Measurements from ENCODE around the gene MT1A. TPM values are rescaled to one million over a fixed set of nuclear protein-coding genes. Genes with fewer than 3 reads are reported as not detected.
"Not testable (repeated sequence)": the region's sequence is repeated elsewhere in the genome, so short reads cannot be mapped to it uniquely, and the experiment has no call there.

MT1A gene
- total RNA-seq, 3 donors from 2014 or later, result 97.8 to 672 (median 130) TPM

DNA sequence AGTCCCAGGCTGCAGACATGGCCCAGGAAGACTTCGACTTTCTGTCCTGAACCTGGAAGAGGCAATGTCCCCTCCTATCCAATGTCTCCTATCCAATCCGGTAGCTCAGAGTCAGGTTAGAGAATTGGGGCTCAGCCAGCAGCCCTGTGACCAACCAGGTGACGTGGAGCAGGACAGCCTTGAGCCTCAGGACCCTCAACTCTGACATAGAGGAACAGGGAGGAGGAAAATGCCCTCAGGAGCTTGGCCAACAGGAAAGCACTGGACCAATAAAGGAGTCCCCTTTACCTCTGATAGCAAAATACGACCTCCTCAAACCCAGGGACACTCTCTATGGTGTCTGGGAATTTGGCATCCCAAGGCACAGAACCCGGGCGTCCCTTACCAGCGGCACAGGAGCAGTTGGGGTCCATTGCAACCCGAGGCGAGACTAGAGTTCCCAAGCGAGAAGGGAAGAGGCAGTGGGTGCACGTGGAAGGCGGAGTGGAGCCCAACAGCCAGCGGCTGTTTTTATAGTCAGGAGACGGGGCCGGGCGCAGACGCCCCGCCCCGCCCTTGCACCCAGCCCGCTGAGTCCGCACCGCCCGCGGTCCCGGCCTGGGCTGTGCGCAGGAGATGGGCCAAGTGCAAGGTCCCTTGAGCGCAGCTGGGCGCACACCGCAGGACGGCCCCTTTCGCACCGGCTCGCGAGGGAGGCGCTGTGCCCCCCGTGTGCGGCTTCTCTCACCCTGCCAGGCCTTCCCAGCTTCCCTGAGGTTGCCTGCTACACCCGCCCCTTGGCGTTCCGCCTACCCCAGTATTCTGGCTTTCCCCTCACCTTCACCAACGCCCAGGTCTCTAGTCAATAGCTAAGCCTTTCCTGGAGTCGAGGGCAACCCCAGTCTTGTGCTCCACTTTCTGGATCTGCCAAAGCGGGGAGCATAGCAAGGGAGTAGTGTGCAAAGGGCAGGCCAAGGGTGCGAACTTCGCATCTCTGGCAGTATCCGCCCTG is 29.4 kb downstream of the MT1A start, which contains the start of gene MT1G:
Gene MT1G (minus strand): TSS at position 485 of the 991 bp plus-strand sequence. CDS start 72 bp downstream, at position 413.
- no peaks in the 10 kb centered on the region for H3K9me3 ChIP-seq
- H3K4me3 ChIP-seq, result peak within 1 kb of the TSS in 2 of 3 donors; percentile 40 to 58
- TF ChIP-seq POLR2A (IDR thresholded peaks at IDR 0.05), result no peak
- TF ChIP-seq POLR2AphosphoS5 (IDR thresholded peaks at IDR 0.05), result peak in 2 of 3 donors; percentile 13 to 23
- peak in 1 of 2 donors; percentile 64 for DNase-seq (ENCODE audit: low spot score in 2 of 2)
- peaks cover 1 to 21% of the 10 kb centered on the region in 2 donors for H3K27me3 ChIP-seq
- H3K4me1 ChIP-seq, result no peaks in the 10 kb centered on the region
- intact Hi-C loops (cut with DNase I; ENCODE audit: low total_unique reads), result loop anchor here (10.0 kb wide), 1 partner anchor 1923 kb away; no protein-coding TSS in a partner anchor
- H3K36me3 ChIP-seq, result no peaks in the 10 kb centered on the region
- H3K27ac ChIP-seq, result peak within 1 kb of the TSS in 1 of 2 donors; percentile 48

DNA sequence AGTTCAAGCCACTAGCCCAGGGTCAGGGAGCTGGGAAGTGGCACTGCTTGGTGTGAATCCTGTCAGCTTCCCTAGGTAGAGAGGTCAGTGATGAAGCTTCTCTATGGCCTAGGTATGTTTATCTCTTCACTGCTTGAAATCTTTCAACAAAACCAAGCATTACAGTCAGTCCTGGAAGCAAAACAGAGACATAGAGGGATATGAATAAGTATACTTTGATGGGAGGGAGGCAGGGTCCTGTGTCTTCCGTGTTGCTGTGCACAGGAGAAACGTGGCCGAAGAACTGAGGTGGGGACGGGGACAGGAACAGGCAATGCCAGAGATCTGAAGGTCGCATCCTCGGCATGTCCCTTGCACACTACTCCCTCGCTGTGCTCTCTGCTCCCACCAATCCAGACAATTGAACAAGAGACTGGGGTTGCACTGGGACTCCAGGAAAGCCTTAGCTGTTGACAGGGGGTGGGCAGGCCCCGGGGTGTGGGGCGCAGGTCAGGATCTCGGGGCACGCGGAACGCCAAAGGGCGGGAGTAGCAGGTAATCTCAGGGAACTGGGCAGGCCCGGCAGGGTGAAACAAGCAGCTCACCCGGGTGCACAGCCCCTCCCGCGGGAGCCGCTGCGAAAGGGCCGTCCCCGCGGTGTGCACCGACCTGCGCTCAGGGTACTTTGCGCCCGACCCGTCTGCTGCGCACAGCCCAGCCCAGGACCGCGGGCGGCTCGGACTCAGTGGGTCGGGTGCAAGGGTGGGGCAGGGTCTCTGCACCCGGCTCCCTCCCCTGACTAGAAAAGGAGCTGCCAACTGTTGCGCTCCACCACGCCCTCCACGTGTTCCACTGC is 30.8 kb downstream of the MT1A start, which contains the start of gene MT1H:
Gene MT1H (plus strand): TSS at position 810 of the 835 bp plus-strand sequence. CDS start 71 bp downstream, outside the sequence.
- Histone ChIP-seq H3K9me3 (no peaks in the 10 kb centered on the region), H3K27me3 (peaks cover 0 to 18% of the 10 kb centered on the region in 2 donors), H3K27ac (no peak within 1 kb of the TSS), H3K4me3 (no peak within 1 kb of the TSS), H3K36me3 (no peaks in the 10 kb centered on the region), H3K4me1 (no peaks in the 10 kb centered on the region)
- no peak for TF ChIP-seq POLR2A (IDR thresholded peaks at IDR 0.05)
- TF ChIP-seq, protein P1, sequence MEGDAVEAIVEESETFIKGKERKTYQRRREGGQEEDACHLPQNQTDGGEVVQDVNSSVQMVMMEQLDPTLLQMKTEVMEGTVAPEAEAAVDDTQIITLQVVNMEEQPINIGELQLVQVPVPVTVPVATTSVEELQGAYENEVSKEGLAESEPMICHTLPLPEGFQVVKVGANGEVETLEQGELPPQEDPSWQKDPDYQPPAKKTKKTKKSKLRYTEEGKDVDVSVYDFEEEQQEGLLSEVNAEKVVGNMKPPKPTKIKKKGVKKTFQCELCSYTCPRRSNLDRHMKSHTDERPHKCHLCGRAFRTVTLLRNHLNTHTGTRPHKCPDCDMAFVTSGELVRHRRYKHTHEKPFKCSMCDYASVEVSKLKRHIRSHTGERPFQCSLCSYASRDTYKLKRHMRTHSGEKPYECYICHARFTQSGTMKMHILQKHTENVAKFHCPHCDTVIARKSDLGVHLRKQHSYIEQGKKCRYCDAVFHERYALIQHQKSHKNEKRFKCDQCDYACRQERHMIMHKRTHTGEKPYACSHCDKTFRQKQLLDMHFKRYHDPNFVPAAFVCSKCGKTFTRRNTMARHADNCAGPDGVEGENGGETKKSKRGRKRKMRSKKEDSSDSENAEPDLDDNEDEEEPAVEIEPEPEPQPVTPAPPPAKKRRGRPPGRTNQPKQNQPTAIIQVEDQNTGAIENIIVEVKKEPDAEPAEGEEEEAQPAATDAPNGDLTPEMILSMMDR (IDR thresholded peaks at IDR 0.05), result no peak
- no peak for TF ChIP-seq POLR2AphosphoS5 (IDR thresholded peaks at IDR 0.05)
- intact Hi-C loops (cut with DNase I; ENCODE audit: low total_unique reads), result loop anchor here (10.0 kb wide), 1 partner anchor 1924 kb away; no protein-coding TSS in a partner anchor
- no peak for DNase-seq (ENCODE audit: low spot score in 2 of 2)

DNA sequence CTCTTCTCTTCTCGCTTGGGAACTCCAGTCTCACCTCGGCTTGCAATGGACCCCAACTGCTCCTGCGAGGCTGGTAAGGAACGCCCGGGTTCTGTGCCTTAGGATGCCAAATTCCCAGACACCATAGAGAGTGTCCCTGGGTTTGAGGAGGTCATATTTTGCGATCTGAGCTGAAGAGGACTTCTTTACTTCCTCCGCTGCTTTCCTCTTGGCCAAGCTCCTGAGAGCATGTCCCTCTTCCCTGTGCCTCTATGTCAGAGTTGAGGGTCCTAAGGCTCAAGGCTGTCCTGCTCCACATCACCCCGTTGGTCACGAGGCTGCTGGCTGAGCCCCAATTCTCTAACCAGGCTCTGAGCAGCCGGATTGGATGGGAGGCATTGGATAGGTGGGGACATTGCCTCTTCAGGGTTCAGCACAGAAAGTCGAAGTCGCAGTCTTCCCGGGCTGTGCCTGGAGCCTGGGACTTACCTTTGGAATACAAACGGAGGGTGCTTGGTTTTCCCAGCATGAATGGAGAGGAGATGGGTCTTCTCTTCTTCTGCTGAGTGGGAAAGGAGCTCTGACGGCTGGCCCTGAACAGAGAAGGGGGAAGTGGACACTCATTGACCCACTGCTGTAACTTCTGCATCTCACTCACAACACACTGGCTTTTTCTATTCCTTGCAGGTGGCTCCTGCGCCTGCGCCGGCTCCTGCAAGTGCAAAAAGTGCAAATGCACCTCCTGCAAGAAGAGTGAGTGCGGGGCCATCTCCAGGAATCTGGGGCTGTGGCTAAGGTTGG is 31.6 kb downstream of the MT1A start:
- no peak for DNase-seq (ENCODE audit: low spot score in 2 of 2)
- no peak overlapping the region for H3K27ac ChIP-seq
- no peaks in the 10 kb centered on the region for H3K4me1 ChIP-seq
- H3K36me3 ChIP-seq, result no peaks in the 10 kb centered on the region
- no peaks in the 10 kb centered on the region for H3K9me3 ChIP-seq
- no peak for TF ChIP-seq POLR2AphosphoS5 (IDR thresholded peaks at IDR 0.05)
- TF ChIP-seq POLR2A (IDR thresholded peaks at IDR 0.05), result no peak
- TF ChIP-seq, protein P1 (IDR thresholded peaks at IDR 0.05), result no peak
- no peak overlapping the region for H3K4me3 ChIP-seq
- peaks cover 0 to 18% of the 10 kb centered on the region in 2 donors for H3K27me3 ChIP-seq
- intact Hi-C loops (cut with DNase I; ENCODE audit: low total_unique reads), result loop anchor here (10.0 kb wide), 1 partner anchor 1925 kb away; no protein-coding TSS in a partner anchor

DNA sequence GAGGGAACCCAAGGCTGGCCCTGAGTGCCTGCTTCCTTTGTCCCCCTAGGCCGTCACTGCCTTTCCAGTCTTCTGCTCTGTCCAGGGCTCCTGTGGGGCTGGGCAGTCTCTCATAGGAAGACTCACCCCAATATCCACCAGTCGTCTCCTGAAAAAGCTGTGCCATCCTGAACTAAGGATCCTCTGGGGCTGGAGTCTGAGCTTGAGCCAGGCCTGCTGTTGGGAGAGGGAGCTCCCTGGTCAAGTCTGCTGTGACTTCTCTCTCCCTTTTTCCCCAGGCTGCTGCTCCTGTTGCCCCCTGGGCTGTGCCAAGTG is 32.1 kb downstream of the MT1A start:
- Histone ChIP-seq H3K4me3 (no peak overlapping the region), H3K27ac (no peak overlapping the region), H3K9me3 (no peaks in the 10 kb centered on the region), H3K4me1 (no peaks in the 10 kb centered on the region), H3K36me3 (no peaks in the 10 kb centered on the region), H3K27me3 (peaks cover 0 to 21% of the 10 kb centered on the region in 2 donors)
- intact Hi-C loops (cut with DNase I; ENCODE audit: low total_unique reads), result no loop called here
- DNase-seq (ENCODE audit: low spot score in 2 of 2), result no peak
- TF ChIP-seq, protein P1 (IDR thresholded peaks at IDR 0.05), result no peak
- TF ChIP-seq POLR2A (IDR thresholded peaks at IDR 0.05), result no peak

DNA sequence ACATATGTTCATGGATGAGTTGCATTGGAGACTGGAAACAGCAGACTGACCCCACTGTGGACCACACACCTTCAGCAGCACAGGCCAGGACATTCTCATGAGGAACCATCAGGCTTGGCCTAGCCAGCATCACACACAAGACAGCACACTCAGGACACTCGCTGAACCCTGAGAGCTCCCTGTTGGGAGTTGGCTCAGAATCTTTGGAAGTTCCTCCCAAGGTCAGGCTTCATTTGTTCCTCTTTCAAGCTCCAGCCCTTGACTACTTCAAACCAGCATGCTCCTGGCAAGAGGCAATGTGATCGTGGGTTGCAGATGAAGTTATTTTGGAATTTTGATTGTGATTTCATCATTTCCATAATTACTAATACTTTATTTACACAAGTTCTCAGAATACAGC is 33.2 kb downstream of the MT1A start:
- H3K4me1 ChIP-seq; H3K27ac ChIP-seq; H3K36me3 ChIP-seq; H3K4me3 ChIP-seq; DNase-seq (ENCODE audit: low spot score in 2 of 2); H3K9me3 ChIP-seq; intact Hi-C loops (cut with DNase I; ENCODE audit: low total_unique reads): not testable (repeated sequence)
- H3K27me3 ChIP-seq, result peaks cover 0 to 25% of the 10 kb centered on the region in 2 donors

DNA sequence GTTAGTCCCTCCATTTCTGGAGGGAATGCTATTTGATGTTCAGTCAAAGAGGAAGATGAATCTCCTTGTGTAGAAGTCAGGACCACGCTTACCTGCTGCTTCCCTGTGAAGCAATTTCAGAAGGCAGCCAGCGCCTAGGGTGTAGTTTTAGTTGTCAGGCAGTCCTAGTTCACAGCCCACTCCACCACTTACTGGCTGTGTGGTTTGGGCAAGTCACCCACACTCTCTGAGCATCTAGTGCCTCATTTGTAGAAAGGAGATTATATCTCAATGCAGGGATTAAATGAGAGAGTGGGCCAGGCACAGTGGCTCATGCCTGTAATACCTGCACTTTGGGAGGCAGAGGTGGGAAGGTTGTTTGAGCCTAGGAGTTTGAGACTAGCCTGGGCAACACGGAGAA is 33.7 kb downstream of the MT1A start:
- H3K4me1 ChIP-seq; intact Hi-C loops (cut with DNase I; ENCODE audit: low total_unique reads); DNase-seq (ENCODE audit: low spot score in 2 of 2); H3K36me3 ChIP-seq; H3K4me3 ChIP-seq; H3K27ac ChIP-seq; H3K9me3 ChIP-seq: not testable (repeated sequence)
- peaks cover 0 to 25% of the 10 kb centered on the region in 2 donors for H3K27me3 ChIP-seq

All from breast epithelium (tissue), 4 donors.